ENCODE data around the gene ERGIC2. TPM values are rescaled to one million over a fixed set of nuclear protein-coding genes. Genes with fewer than 3 reads are reported as not detected.

The ERGIC2 gene
- total and polyA plus RNA-seq, 10 of the 15 experiments (the other 5 are each of a cell fraction or from before 2014, with no cell fraction given): 26.1 to 181 (median 83.9) TPM

GRCh38 chr12:29427964-29428363 lies 47.0 kb upstream of the ERGIC2 start (continued):
- TF ChIP-seq MTA2 (IDR thresholded peaks at IDR 0.05; ENCODE audit: low read depth): no peak
- 0 out of 2 replicates have a peak, but pooled peaks have one; percentile 29 for TF ChIP-seq IKZF1 (conservative IDR thresholded peaks at IDR 0.05)
- TF ChIP-seq STAT3 (IDR thresholded peaks at IDR 0.05; ENCODE audit: low read depth, low read length): 0 out of 2 replicates have a peak, but pooled peaks have one; percentile 16
- no peak for TF ChIP-seq NR2F1 (conservative IDR thresholded peaks at IDR 0.05)
- 0 out of 2 replicates have a peak, but pooled peaks have one; percentile 22 for TF ChIP-seq ATF7 (IDR thresholded peaks at IDR 0.05; ENCODE audit: low read depth)
- no peak for TF ChIP-seq TAF1 (IDR thresholded peaks at IDR 0.05; ENCODE audit: borderline replicate concordance, low read depth, low read length)
- 0 out of 2 replicates have a peak, but pooled peaks have one; percentile 40 for TF ChIP-seq IRF4 (IDR thresholded peaks at IDR 0.05; ENCODE audit: low read depth, low read length)
- no peak for TF ChIP-seq USF2 (IDR thresholded peaks at IDR 0.05; ENCODE audit: borderline replicate concordance, low read depth, low read length)
- no peak for TF ChIP-seq NBN (IDR thresholded peaks at IDR 0.05)
- no peak for TF ChIP-seq E2F4 (IDR thresholded peaks at IDR 0.05; ENCODE audit: low read depth, low read length)
- no peak for TF ChIP-seq CBX5 (IDR thresholded peaks at IDR 0.05; ENCODE audit: low read depth)
- TF ChIP-seq PKNOX1 (IDR thresholded peaks at IDR 0.05): peak; percentile 22; the same call in 1 of the 2 replicates
- TF ChIP-seq PRDM15 (CRISPR knock-in tag; IDR thresholded peaks at IDR 0.05): no peak
- TF ChIP-seq HDAC6 (IDR thresholded peaks at IDR 0.05; ENCODE audit: unreplicated experiment): no peak
- no peak for TF ChIP-seq NR2C2 (IDR thresholded peaks at IDR 0.05; ENCODE audit: borderline replicate concordance, control insufficient read depth, insufficient read length, low read depth)
- no peak for TF ChIP-seq STAT1 (conservative IDR thresholded peaks at IDR 0.05)
- TF ChIP-seq CBX3 (IDR thresholded peaks at IDR 0.05; ENCODE audit: borderline replicate concordance, low read depth): no peak

Measured in GM12878 (cell line).